ENCODE results near the gene HIP1R. TPM values are rescaled to one million over a fixed set of nuclear protein-coding genes. Genes with fewer than 3 reads are reported as not detected.

HIP1R gene
- total RNA-seq, 1 donor from 2014 or later: 117 TPM

- H3K36me3 Mint-ChIP-seq (ENCODE audit: low read depth, unreplicated experiment): peaks cover 30% of the 10 kb centered on the region
- no peak for DNase-seq (ENCODE audit: low spot score)
- peak overlapping the region; percentile 4 for H3K4me3 Mint-ChIP-seq (ENCODE audit: unreplicated experiment)
- H3K27ac Mint-ChIP-seq (ENCODE audit: unreplicated experiment): peak overlapping the region; percentile 6
- no peaks in the 10 kb centered on the region for H3K9me3 Mint-ChIP-seq (ENCODE audit: unreplicated experiment)
- TF ChIP-seq CTCF (IDR thresholded peaks at IDR 0.05; ENCODE audit: unreplicated experiment): no peak
- peaks cover 37% of the 10 kb centered on the region for H3K4me1 Mint-ChIP-seq (ENCODE audit: unreplicated experiment)
- H3K27me3 Mint-ChIP-seq (ENCODE audit: unreplicated experiment): peaks cover 16% of the 10 kb centered on the region
These were observed 6.5 kb downstream of the HIP1R start for GRCh38 chr12:122841544-122842321.

- TF ChIP-seq CTCF (IDR thresholded peaks at IDR 0.05; ENCODE audit: unreplicated experiment): no peak
- H3K27me3 Mint-ChIP-seq (ENCODE audit: unreplicated experiment): peaks cover 11% of the 10 kb centered on the region
- peaks cover 26% of the 10 kb centered on the region for H3K36me3 Mint-ChIP-seq (ENCODE audit: low read depth, unreplicated experiment)
- no peak for DNase-seq (ENCODE audit: low spot score)
- H3K9me3 Mint-ChIP-seq (ENCODE audit: unreplicated experiment): no peaks in the 10 kb centered on the region
- H3K4me1 Mint-ChIP-seq (ENCODE audit: unreplicated experiment): peaks cover 28% of the 10 kb centered on the region
- H3K27ac Mint-ChIP-seq (ENCODE audit: unreplicated experiment): no peak overlapping the region
- H3K4me3 Mint-ChIP-seq (ENCODE audit: unreplicated experiment): peak overlapping the region; percentile 4
These were observed 7.5 kb downstream of the HIP1R start for GRCh38 chr12:122842505-122843405.

GRCh38 chr12:122843455-122843854, 8.2 kb downstream of the HIP1R start:
- peaks cover 11% of the 10 kb centered on the region for H3K27me3 Mint-ChIP-seq (ENCODE audit: unreplicated experiment)
- H3K36me3 Mint-ChIP-seq (ENCODE audit: low read depth, unreplicated experiment): peaks cover 19% of the 10 kb centered on the region
- no peak for DNase-seq (ENCODE audit: low spot score)
- no peaks in the 10 kb centered on the region for H3K9me3 Mint-ChIP-seq (ENCODE audit: unreplicated experiment)
- peak overlapping the region; percentile 21 for H3K4me3 Mint-ChIP-seq (ENCODE audit: unreplicated experiment)
- TF ChIP-seq CTCF (IDR thresholded peaks at IDR 0.05; ENCODE audit: unreplicated experiment): no peak
- peaks cover 21% of the 10 kb centered on the region for H3K4me1 Mint-ChIP-seq (ENCODE audit: unreplicated experiment)
- H3K27ac Mint-ChIP-seq (ENCODE audit: unreplicated experiment): peak overlapping the region; percentile 64

- DNase-seq (ENCODE audit: low spot score): no peak
- peaks cover 8% of the 10 kb centered on the region for H3K27me3 Mint-ChIP-seq (ENCODE audit: unreplicated experiment)
- H3K27ac Mint-ChIP-seq (ENCODE audit: unreplicated experiment): peak overlapping the region; percentile 24
These were observed 9.2 kb downstream of the HIP1R start for GRCh38 chr12:122844366-122844971.

More at GRCh38 chr12:122844366-122844971, 9.2 kb downstream of the HIP1R start:
- no peak for TF ChIP-seq CTCF (IDR thresholded peaks at IDR 0.05; ENCODE audit: unreplicated experiment)
- H3K4me1 Mint-ChIP-seq (ENCODE audit: unreplicated experiment): peaks cover 18% of the 10 kb centered on the region
- no peaks in the 10 kb centered on the region for H3K9me3 Mint-ChIP-seq (ENCODE audit: unreplicated experiment)
- peaks cover 12% of the 10 kb centered on the region for H3K36me3 Mint-ChIP-seq (ENCODE audit: low read depth, unreplicated experiment)
- H3K4me3 Mint-ChIP-seq (ENCODE audit: unreplicated experiment): no peak overlapping the region
